Calu3 (cell line): ENCODE measurements around the gene ASTN1. TPM values are rescaled to one million over a fixed set of nuclear protein-coding genes. Genes with fewer than 3 reads are reported as not detected.

ENCODE experiments used
- BruUV-seq: library from RNA; stranded (reverse); fragments of 400-500 nt; replicated peaks from 2 replicates; lab custom pipeline; 2021; lab: Mats Ljungman, UMichigan
- CTCF ChIA-PET: fragments of 300-600 bp; sonication (Branson Sonifier 250); formaldehyde crosslinking; loops from one replicate; lab custom pipeline; 2022; ENCODE audit warnings: antibody characterized with exemption; lab: Charles Lee
- DNase-seq: peaks from one replicate; pipeline ENCODE4 v3.0.0; 2022
- H3K27ac Mint-ChIP-seq: one replicate; pipeline ENCODE4 v1.8.0; 2022; ENCODE audit warnings: mixed read lengths; ENCODE audit not compliant: unreplicated experiment
- H3K27me3 Mint-ChIP-seq: one replicate; pipeline ENCODE4 v1.8.0; 2022; ENCODE audit warnings: mixed read lengths; ENCODE audit not compliant: unreplicated experiment
- H3K36me3 Mint-ChIP-seq: one replicate; pipeline ENCODE4 v1.8.0; 2022; ENCODE audit warnings: mild to moderate bottlenecking, moderate library complexity, mixed read lengths; ENCODE audit not compliant: insufficient read depth, unreplicated experiment
- H3K4me1 Mint-ChIP-seq: one replicate; pipeline ENCODE4 v1.8.0; 2022; ENCODE audit warnings: mild to moderate bottlenecking, low read depth, mixed read lengths; ENCODE audit not compliant: unreplicated experiment
- H3K4me3 Mint-ChIP-seq: one replicate; pipeline ENCODE4 v1.8.0; 2022; ENCODE audit warnings: mild to moderate bottlenecking, low read depth, moderate library complexity, mixed read lengths; ENCODE audit not compliant: unreplicated experiment
- H3K9me3 Mint-ChIP-seq: one replicate; pipeline ENCODE4 v1.8.0; 2022; ENCODE audit warnings: low read depth, mixed read lengths; ENCODE audit not compliant: unreplicated experiment
- intact Hi-C: fragments of 100-400 bp; cut with micrococcal nuclease; formaldehyde crosslinking; loops from one replicate; pipeline ENCODE4 v1.10.0; 2022; ENCODE audit not compliant: unreplicated experiment
- total RNA-seq: library from RNA; stranded (reverse); gene quantifications from 2 replicates; pipeline ENCODE4 v1.2.3, GENCODE V29; 2022
- TF ChIP-seq, protein P1 (sequence below): fragments of 200-600 bp; IDR thresholded peaks from one replicate; pipeline ENCODE4 v1.8.0; 2022; ENCODE audit warnings: antibody characterized with exemption; ENCODE audit not compliant: unreplicated experiment

ASTN1 gene
- total RNA-seq, 1 experiment from 2014 or later, result not detected

GRCh38 chr1:177043597-177043996, 120.9 kb downstream of the ASTN1 start:
- Mint-ChIP-seq H3K4me3 (no peak overlapping the region), H3K36me3 (no peaks in the 10 kb centered on the region), H3K4me1 (no peaks in the 10 kb centered on the region), H3K9me3 (no peaks in the 10 kb centered on the region), H3K27me3 (peaks cover 88% of the 10 kb centered on the region), H3K27ac (no peak overlapping the region)
- intact Hi-C loops, result no loop called here
- DNase-seq, result no peak
- CTCF ChIA-PET, result no interaction called here
- no TSS peak for BruUV-seq
- TF ChIP-seq, protein P1, sequence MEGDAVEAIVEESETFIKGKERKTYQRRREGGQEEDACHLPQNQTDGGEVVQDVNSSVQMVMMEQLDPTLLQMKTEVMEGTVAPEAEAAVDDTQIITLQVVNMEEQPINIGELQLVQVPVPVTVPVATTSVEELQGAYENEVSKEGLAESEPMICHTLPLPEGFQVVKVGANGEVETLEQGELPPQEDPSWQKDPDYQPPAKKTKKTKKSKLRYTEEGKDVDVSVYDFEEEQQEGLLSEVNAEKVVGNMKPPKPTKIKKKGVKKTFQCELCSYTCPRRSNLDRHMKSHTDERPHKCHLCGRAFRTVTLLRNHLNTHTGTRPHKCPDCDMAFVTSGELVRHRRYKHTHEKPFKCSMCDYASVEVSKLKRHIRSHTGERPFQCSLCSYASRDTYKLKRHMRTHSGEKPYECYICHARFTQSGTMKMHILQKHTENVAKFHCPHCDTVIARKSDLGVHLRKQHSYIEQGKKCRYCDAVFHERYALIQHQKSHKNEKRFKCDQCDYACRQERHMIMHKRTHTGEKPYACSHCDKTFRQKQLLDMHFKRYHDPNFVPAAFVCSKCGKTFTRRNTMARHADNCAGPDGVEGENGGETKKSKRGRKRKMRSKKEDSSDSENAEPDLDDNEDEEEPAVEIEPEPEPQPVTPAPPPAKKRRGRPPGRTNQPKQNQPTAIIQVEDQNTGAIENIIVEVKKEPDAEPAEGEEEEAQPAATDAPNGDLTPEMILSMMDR, result no peak

GRCh38 chr1:177035586-177035985, 128.9 kb downstream of the ASTN1 start:
- intact Hi-C loops, result no loop called here
- Mint-ChIP-seq H3K4me3 (no peak overlapping the region), H3K4me1 (no peaks in the 10 kb centered on the region), H3K9me3 (no peaks in the 10 kb centered on the region), H3K27me3 (peaks cover 75% of the 10 kb centered on the region), H3K36me3 (no peaks in the 10 kb centered on the region), H3K27ac (no peak overlapping the region)
- no TSS peak for BruUV-seq
- CTCF ChIA-PET, result no interaction called here
- TF ChIP-seq, protein P1, result no peak
- no peak for DNase-seq

- no peak for DNase-seq
- TF ChIP-seq, protein P1, result no peak
Measured at GRCh38 chr1:177033628-177034027, 130.9 kb downstream of the ASTN1 start.

GRCh38 chr1:177032434-177032833, 132.1 kb downstream of the ASTN1 start:
- no peak overlapping the region for H3K27ac Mint-ChIP-seq
- H3K9me3 Mint-ChIP-seq, result peaks cover 2% of the 10 kb centered on the region
- no peak for DNase-seq
- intact Hi-C loops, result no loop called here
- H3K4me3 Mint-ChIP-seq, result no peak overlapping the region
- TF ChIP-seq, protein P1, result no peak
- BruUV-seq, result no TSS peak
- CTCF ChIA-PET, result interaction anchor here (0.6 kb wide), 1 partner anchor 160 kb away, joined by 5 read pairs; no protein-coding TSS in a partner anchor
- H3K4me1 Mint-ChIP-seq, result no peaks in the 10 kb centered on the region
- peaks cover 58% of the 10 kb centered on the region for H3K27me3 Mint-ChIP-seq
- H3K36me3 Mint-ChIP-seq, result no peaks in the 10 kb centered on the region

More at GRCh38 chr1:177033628-177034027, 130.9 kb downstream of the ASTN1 start:
- Mint-ChIP-seq H3K36me3 (no peaks in the 10 kb centered on the region), H3K27ac (no peak overlapping the region), H3K4me1 (no peaks in the 10 kb centered on the region), H3K4me3 (no peak overlapping the region), H3K27me3 (peaks cover 62% of the 10 kb centered on the region), H3K9me3 (peaks cover 2% of the 10 kb centered on the region)
- no TSS peak for BruUV-seq
- CTCF ChIA-PET, result no interaction called here
- intact Hi-C loops, result no loop called here
